HG02642 (cell line): ENCODE results near the gene GMDS.

ENCODE experiments used
- ATAC-seq: cut with Tn5 transposase; IDR thresholded peaks from one replicate; pipeline ENCODE4 v1.9.1; 2021; ENCODE audit warnings: mild to moderate bottlenecking; ENCODE audit not compliant: unreplicated experiment, poor library complexity

Gene GMDS

DNA sequence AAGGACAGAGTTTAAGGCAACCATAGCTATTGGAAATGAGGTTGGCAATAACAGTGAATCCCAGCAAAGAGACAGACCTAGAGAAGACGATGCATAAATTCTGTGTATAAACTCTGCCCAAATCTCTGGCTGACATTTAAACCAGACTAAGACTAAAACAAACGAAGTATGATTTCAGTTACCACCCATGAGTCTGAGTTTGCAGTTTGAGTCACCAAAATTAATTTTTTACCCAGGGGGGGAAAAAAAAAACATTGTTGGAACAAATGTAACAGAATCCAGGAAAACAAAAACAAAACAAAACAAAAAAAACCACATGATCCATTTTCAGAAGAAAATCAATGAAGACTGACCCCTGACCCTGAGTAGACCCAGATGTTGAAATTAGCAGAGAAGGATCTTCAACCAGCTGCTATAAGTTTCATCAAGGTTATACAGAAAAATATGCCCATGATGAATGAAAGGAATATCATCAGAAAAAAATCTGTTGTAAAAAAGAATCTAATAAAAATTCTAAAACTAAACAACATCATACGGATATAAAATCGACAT lies 190.8 kb downstream of the GMDS start:
- ATAC-seq: no peak

DNA sequence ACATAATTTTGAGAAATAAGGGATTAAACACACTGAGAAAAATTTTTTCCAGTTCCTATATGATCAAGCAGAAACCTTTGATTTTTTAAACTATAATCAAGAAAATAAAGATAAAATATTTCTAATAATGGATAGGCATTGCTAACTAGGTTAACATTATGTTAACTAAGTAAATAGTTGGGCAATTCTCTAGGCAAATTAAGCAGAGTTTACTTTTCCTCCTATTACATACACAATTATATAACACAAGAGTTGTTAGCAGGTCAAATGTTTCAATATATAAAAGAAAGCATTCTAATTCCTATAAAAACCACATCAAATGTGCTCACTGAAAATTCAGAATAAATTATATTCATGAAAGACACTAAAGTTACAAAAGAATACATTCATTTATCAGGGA lies 191.7 kb downstream of the GMDS start:
- no peak for ATAC-seq

DNA sequence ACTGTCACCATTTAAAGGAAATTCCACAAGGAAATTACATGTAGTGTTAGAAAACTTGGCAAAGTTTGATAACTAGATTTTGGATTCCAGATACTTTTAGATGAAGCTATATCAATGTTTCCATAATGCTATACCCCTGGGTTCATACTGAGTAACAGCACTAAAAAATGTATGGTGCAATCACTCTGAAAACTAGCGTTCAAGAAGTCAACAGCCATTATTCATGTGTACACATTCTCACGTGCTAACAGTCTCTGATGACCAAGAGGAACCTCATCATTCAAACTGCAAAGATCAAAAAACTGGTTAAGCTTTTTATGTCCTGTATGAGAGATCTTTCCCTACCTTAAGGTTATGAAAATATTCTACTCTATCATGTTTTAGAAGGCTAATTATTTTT lies 197.6 kb downstream of the GMDS start:
- ATAC-seq: no peak

DNA sequence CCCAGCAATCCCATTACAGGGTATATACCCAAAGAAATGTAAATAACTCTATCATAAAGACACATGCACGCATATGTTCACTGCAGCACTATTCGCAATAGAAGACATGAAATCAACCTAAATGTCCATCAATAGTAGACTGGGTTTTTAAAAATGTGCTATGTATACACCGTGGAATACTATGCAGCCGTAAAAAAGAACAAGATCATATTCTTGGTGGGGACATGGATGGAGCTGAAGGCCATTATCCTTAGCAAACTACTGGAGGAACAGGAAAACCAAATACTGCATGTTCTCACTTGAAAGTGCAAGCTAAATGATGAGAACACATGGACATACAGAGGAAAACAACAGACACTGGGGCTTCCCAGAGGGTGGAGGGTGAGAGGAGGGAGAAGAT lies 201.2 kb downstream of the GMDS start:
- ATAC-seq: no peak

DNA sequence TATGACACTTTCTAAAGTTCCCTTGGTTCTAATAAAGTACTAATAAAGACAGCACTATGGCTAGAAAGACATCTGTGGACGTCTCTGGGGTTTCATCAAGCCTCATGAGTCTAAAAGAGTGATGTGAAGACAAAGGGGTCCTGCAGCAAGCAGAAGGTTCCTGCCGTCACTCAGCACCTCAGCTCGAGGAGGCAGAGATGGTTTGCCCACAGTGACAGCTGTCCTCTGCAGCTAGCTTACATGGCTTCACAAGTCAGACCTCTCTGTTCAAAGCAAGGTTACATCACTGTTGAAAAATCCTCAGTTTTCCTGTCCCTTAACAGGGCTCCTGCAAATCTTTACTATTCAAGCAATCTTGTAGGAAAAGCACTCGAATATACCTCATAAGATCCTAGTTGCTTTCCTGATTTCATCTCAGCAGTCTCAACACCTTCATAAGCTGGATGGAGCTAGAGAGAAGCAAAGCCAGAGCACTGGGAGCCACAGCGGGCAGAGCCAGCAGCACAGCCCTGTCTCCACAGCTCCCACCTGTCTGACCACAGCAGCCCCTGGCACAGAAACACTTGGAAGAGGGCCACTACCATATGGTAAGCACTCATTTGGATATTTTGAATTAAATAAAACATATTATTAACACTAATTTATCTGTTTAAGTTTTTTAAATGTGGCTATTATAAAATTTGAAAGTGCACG lies 202.3 kb downstream of the GMDS start:
- no peak for ATAC-seq

DNA sequence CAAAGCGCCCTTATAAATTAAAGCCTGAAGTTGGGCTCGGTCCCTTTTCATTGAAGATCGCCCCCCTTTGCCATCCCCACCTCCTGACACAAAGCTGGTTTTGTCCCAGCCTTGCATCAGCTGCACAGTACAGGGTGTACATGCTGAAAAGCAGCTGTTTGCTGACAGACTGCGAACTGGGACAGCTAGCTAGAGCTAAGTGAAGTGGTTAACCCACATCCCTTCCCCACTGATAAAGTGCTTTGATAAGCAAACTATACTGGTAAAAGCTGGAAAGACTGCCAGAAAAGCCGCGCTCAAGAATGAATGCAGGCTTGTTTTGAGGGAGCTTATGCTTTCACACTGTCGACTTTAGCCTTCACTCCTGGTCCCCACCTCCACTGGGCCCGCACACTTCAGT lies 207.3 kb downstream of the GMDS start:
- no peak for ATAC-seq

DNA sequence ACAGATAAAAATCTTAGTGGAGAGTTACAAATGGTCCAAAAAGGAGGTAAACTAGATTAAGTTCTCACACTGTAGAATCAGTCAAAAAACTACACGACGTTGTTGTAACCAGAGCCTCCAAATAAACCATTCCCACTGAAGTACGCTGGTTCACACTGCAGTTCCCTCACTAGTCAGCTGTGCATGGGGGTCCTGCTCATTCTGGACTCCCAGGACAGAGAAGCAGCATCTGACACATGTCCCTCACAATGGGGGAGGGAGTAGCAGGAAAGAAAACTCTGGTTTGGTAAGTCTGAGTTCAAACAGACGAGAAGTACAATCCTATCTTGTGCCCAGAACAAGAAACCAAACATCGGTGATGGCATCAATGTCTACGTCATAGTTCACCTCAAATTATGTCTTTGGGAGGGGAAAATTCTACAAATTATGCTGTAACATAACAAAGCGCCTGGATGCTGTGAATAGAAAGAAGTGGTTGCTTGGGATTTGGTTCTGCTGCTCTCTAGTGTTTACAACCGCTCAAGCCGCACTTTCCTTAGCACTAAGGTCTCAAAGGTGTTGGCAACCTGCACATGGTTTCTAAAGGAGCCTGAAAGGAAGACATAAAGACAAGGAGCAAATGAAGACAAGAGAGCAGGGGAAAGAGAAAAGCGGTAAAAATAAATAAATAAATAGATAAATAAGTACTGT lies 208.0 kb downstream of the GMDS start:
- ATAC-seq: no peak

DNA sequence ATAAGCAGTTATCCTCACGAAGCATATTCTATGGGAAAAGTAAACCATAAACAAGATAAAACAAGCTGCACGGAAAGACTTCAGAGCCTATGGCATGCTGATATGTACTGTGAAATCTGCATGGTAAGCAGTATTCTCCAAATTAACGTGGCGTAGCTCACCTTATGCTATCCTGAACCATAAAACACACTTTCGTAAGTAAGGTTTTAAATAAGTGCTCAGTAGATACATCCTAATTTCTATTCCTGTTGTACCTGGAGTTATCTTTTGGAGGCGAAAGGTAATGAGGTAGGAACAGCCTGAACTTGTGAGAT lies 208.7 kb downstream of the GMDS start:
- no peak for ATAC-seq

DNA sequence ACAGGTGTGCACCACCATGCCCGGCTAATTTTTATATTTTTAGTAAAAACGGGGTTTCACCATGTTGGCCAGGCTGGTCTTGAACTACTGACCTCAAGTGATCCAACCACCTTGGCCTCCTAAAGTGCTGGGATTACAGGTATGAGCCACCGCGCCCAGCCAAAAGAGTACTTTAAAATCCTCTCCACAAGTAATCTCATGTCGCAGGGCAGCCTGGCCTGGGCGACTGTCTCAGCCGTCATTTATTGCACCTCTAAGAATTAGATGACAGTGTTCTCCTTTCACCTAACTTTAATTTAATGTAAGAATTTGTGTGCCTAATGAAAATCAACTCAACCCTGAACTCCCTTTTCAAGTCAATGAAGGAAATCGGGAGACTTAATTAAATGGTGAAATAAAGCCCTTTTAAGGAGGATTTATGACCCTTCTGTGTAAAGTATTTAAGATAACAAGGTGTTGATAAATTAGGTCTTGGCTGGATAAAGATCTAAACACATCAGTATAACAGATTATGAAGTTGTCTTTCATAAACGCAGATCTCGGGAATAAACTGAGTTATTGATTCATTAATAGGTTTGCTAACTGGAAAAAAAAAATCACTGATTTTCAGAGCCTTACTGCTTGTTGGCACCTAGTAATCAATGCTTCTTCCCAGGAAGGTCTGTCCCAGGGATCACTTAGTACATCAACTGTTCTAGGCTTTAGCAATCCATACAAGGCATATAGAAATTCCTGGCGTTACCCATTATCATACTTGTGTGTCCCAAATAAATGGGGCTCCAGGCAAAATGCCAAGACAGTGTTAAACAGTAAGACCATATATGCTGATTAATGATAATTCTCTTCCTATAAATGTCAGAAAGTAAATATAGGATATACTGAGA lies 209.3 kb downstream of the GMDS start:
- ATAC-seq: no peak

DNA sequence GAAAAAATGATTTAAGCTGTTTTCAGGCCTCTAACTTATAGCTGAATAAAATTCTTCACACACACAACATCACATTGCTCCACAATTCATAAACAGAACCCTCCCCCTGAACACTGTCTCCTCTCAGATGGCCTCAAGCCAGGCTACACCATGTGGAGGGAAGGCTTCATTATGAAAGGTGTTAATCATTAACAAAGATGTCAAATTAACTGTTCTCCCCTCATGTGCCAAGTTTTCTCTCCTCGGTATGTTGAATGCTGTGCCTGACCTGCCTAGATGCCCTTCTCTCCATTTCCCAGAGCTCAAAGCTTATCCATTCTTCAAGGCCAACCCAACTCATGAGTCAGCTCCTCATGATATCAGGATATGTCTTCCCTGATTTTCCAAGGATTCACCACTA lies 210.4 kb downstream of the GMDS start:
- ATAC-seq: no peak

DNA sequence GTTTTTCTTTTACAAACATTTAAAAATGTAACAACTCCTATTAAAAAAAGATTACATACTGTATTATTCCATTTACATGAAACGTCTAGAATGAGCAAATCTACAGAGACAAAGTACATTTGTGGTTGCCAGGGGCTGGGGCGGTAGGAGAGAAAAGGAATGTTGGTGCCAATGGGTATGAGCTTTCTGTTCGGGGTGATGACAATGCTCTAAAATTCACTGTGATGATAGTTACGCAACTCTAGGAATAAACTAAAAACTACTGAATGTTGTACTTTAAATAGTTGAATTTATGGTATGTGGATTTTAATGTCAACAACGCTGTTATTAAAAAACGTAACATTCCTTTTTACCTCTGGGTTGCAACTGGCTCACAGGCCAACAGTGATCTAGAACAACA lies 211.1 kb downstream of the GMDS start:
- ATAC-seq: no peak

DNA sequence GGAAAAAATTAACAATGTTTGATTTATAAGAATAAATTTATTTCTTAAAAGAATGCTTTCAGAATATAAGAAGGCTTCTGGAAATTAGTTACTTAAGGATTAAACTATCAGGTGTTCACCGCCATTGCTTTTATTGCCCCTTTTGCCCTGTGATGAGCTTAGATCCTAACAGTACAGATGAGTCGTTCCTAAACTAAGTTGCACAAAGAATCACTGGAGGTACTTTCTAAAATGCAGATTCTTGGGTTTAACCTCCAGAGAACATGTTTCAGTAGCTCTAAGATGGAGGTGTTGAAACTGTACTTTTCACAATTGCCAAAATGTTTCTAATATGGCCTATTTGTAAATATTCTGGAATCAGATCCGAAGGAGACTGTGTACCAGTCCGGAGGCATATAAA lies 211.9 kb downstream of the GMDS start:
- ATAC-seq: no peak

DNA sequence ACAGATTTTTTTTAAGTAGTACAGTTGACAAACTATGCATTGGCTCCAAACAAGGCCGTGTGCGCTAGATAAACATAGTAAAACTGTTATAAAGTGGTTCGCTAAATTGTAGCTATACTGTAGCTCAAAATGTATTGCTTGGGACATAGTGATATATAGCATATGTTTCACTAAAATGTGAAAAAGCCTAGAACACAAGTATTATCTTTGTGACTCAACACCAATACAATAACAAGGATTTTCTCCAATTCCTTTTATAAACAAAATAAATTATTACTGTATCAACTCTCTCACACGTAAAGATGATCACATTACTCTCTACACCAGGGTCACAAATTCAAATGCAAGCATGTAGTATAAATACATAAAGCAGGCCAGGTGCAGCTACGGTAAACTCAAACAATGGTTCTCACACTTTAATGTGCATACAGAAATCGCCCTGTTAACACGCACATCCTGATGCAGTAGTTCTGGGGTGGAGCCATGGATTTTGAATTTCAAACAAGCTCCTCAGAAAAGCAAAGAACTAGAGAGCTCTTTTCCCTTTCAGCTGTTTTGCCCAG lies 214.6 kb downstream of the GMDS start:
- no peak for ATAC-seq

DNA sequence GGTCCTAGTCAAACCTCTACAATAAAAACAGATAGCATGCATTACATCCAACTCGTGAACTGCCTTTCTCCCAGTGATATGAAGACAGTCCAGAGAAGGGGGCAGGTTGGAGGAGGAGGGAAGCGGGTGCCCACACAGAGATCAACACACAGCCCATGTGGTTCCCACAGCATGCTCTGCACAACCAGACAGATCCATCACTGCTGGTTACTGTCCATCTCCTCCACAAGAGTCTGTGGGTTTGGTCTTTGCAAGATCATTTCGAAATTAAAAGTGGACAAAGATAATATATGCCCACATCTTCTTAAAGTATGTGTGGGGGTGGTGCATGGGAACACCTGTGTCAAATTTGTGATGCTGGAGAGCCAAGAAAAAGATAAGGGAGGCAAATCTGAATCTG lies 215.5 kb downstream of the GMDS start:
- no peak for ATAC-seq

DNA sequence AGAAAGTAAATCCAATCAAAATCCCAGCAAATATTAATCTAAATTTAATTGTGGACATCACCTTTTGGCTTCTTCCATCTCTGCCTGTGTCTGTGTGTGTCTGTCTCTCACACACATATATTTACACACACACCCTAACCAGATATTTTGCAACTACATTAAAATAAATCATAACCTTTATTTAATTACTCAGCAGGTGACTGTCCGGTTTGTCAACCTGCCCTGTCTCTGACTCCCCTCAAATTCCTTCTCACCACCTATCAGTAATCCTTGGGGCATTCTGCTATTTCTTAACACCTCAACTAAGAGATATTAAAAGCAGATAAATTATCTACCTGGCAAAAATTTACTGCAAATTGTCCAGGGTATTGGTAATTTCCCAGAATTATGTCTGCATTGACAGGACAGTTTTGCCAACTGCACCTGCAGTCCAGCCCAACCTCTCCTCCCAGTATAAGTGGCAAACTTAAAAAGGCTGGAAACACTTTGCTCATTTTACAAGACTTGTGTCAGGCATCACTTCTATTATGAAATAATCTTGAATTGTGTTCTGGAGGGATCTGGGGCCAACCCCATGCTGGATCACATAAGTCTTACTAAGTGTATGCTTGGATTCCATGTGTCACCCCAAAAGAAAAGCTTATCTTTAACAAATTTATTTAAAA lies 216.1 kb downstream of the GMDS start:
- no peak for ATAC-seq

DNA sequence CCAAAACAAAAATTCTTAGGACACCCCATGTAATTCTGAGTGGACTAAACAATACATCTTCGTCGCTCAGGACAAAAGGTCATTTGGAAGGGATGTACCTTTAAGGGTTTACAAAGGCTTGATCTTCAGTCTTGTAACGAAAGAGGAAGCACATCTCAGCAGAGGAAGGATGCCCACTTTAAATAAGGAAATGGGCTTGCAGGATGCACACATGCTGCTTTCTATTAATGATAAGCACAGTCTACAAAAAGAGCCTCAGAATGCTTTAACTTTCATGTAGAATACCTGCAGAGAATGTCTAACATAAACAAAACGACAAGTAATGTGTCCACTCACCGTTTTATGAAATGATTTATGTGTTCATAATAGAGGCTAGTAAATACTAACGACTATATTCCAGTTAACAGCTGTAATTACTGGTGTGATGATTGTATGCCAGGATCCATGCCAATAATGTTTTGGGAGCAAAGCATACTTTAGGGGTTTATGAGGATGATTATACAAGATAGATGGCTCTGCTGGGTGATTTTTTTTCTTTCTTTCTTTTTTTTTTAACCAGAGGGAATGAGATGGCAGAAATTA lies 216.9 kb downstream of the GMDS start:
- ATAC-seq: no peak

DNA sequence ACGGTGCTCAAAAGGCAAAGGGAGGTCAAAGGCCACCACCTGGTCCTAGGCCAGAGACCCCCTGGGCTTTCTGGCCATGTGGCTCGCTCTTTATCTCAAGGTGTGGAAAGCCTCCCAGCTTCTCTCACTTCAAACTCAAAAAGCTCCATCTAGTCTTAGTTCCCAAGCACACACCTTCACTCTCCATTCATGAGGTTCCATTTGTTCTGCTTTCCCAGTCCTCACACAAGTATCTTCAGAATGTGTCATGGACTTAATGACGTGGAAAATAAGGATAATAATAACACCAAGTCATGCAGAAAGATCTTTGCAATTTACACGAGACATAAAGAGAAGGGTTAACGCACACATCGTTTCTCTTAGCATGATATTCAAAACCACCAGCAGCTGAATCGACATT lies 219.3 kb downstream of the GMDS start:
- ATAC-seq: no peak

DNA sequence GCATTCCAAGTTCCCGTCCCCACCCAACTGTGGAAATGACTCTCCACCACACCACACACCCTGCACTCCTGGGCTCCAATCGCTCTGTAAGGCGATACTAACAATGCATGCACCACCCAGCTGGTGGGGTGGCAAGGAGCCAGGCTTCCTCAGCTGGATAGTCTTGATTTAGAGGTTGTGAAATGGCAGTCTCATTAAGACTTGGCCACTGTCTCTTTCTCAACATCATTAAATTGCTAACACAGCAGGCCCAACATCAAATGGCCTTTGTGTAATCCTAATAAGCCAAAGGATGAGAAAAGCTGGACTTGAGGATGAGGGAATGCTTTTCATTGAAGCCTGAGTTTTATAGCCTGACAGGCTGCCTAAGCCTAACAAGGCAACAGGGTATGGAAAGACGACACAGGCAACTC lies 223.7 kb downstream of the GMDS start:
- no peak for ATAC-seq

DNA sequence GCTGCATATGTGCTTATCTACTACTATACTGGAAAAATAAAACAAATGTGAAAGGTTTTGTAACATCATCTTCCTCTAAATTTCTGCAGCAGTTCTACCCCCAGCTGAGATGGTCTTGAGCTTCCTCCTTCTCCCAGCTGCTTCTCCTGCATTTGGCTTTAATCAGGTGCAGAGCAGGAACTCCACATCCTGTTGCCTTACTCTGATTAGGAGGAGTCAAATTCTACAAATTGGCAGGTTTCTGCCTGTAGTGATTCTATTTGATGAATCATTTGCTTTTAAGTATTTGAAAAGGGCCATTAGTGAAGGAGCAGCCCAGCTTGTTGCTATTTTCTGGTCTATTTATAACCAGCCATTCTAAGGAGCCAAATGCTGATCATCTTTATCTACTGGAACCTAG lies 224.5 kb downstream of the GMDS start:
- ATAC-seq: no peak

DNA sequence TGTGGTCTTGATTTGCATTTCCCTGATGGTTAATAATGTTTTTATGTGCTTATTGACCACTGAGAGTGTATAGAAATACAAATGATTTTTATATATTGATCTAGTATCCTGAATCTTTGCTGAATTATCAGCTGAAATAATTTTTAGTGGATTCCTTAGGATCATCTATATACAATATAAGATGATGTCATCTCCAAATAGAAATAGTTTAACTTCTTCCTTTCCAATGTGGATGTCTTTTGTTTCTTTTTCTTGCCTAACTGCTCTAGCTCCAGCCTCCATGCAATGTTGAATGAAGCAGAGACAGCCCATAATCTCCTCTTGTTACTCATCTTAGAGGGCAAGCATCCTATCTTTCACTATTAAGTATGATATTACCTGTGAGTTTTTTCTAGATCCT lies 226.4 kb downstream of the GMDS start:
- ATAC-seq: no peak
